HG03575 (cell line): ENCODE measurements around the gene P2RX7.
"Not testable (repeated sequence)": the region's sequence is repeated elsewhere in the genome, so short reads cannot be mapped to it uniquely, and the experiment has no call there.

Experiments
- ATAC-seq: cut with Tn5 transposase; IDR thresholded peaks from one replicate; pipeline ENCODE4 v1.9.1; 2021; ENCODE audit not compliant: unreplicated experiment, insufficient number of reproducible peaks, low FRiP score; ENCODE audit errors: extremely low read depth

The P2RX7 gene

GRCh38 chr12:121128908-121129810 is 3.5 kb upstream of the P2RX7 start:
- peak; percentile 37 for ATAC-seq

- no peak for ATAC-seq
Measured at GRCh38 chr12:121129811-121130147, 2.9 kb upstream of the P2RX7 start.

- ATAC-seq = no peak
Measured at GRCh38 chr12:121130866-121131373, 1.8 kb upstream of the P2RX7 start.

GRCh38 chr12:121131941-121132341 is 735 bp upstream of the P2RX7 start:
- no peak for ATAC-seq

- no peak for ATAC-seq
Measured at GRCh38 chr12:121133838-121134237, 1.2 kb downstream of the P2RX7 start.

GRCh38 chr12:121135320-121135719 is 2.6 kb downstream of the P2RX7 start:
- ATAC-seq = no peak

GRCh38 chr12:121137512-121137911 is 4.8 kb downstream of the P2RX7 start:
- ATAC-seq = no peak

GRCh38 chr12:121138284-121138683 is 5.6 kb downstream of the P2RX7 start:
- no peak for ATAC-seq

- ATAC-seq = no peak
Measured at GRCh38 chr12:121139286-121139685, 6.6 kb downstream of the P2RX7 start.

GRCh38 chr12:121142171-121142950 is 9.7 kb downstream of the P2RX7 start:
- ATAC-seq = no peak

GRCh38 chr12:121144416-121144914 is 11.8 kb downstream of the P2RX7 start:
- ATAC-seq = no peak

GRCh38 chr12:121145221-121145620 is 12.5 kb downstream of the P2RX7 start:
- no peak for ATAC-seq

GRCh38 chr12:121149289-121149688 is 16.6 kb downstream of the P2RX7 start:
- ATAC-seq = not testable (repeated sequence)

- ATAC-seq = no peak
Measured at GRCh38 chr12:121154793-121155375, 22.2 kb downstream of the P2RX7 start.

GRCh38 chr12:121156365-121156764 is 23.7 kb downstream of the P2RX7 start:
- no peak for ATAC-seq

GRCh38 chr12:121158085-121158484 is 25.4 kb downstream of the P2RX7 start:
- ATAC-seq = no peak

- not testable (repeated sequence) for ATAC-seq
Measured at GRCh38 chr12:121158728-121159351, 26.2 kb downstream of the P2RX7 start.

- no peak for ATAC-seq
Measured at GRCh38 chr12:121159467-121160307, 27.0 kb downstream of the P2RX7 start.
